HepG2 (cell line): ENCODE results near the gene LMAN2L. TPM values are rescaled to one million over a fixed set of nuclear protein-coding genes. Genes with fewer than 3 reads are reported as not detected.

Experiments
- CENPT ChIP-seq: sonication (generic); formaldehyde crosslinking; IDR thresholded peaks from 2 replicates; pipeline ENCODE4 v1.8.0; 2022; ENCODE audit warnings: low read depth, mild to moderate bottlenecking, moderate library complexity, missing genetic modification reagents
- EED ChIP-seq: sonication (generic); formaldehyde crosslinking; IDR thresholded peaks from 2 replicates; pipeline ENCODE4 v1.5.0; 2020; ENCODE audit warnings: mild to moderate bottlenecking, missing genetic modification reagents
- HMGXB4 ChIP-seq, 2 experiments: sonication (generic) in 1 of 2; formaldehyde crosslinking in 1 of 2; IDR thresholded peaks; 2 replicates each; pipeline versions ENCODE4 v1.4.0 to v1.6.1; 2018 to 2020; ENCODE audit warnings: missing genetic modification reagents in 2 of 2, borderline replicate concordance in 1 of 2, low read depth in 1 of 2, mild to moderate bottlenecking in 1 of 2, missing biosample characterization in 1 of 2
- HNRNPLL ChIP-seq: fragments of 200-400 bp; formaldehyde crosslinking; IDR thresholded peaks from 2 replicates; pipeline ENCODE4 v1.6.1; 2017; ENCODE audit warnings: mild to moderate bottlenecking, low read depth, low read length; ENCODE audit not compliant: poor library complexity, severe bottlenecking
- LBX2 ChIP-seq: sonication (generic); formaldehyde crosslinking; IDR thresholded peaks from 2 replicates; pipeline ENCODE4 v1.5.0; 2020; ENCODE audit warnings: missing genetic modification reagents, mild to moderate bottlenecking, borderline replicate concordance
- MXD1 ChIP-seq: sonication (generic); formaldehyde crosslinking; IDR thresholded peaks from 2 replicates; pipeline ENCODE4 v1.4.0; 2020; ENCODE audit warnings: mild to moderate bottlenecking, missing genetic modification reagents
- NFE2L1 ChIP-seq: sonication (generic); formaldehyde crosslinking; IDR thresholded peaks from 2 replicates; pipeline ENCODE4 v1.4.0; 2020; ENCODE audit warnings: missing genetic modification reagents, mild to moderate bottlenecking, borderline replicate concordance
- RBFOX2 ChIP-seq: fragments of 200-400 bp; formaldehyde crosslinking; IDR thresholded peaks from 2 replicates; pipeline ENCODE4 v1.6.1; 2017; ENCODE audit warnings: low read depth, mild to moderate bottlenecking, low read length
- SNAPC5 ChIP-seq: sonication (generic); formaldehyde crosslinking; IDR thresholded peaks from 2 replicates; pipeline ENCODE4 v1.8.1; 2023; ENCODE audit warnings: mild to moderate bottlenecking, missing genetic modification reagents, borderline replicate concordance
- TBP ChIP-seq: sonication (generic); formaldehyde crosslinking; IDR thresholded peaks from 2 replicates; pipeline ENCODE4 v1.5.0; 2020; ENCODE audit warnings: missing genetic modification reagents
- ZBTB42 ChIP-seq: sonication (generic); formaldehyde crosslinking; IDR thresholded peaks from 2 replicates; pipeline ENCODE4 v1.5.0; 2020; ENCODE audit warnings: mild to moderate bottlenecking, missing genetic modification reagents
- ZMAT3 ChIP-seq: sonication (generic); formaldehyde crosslinking; conservative IDR thresholded peaks from 2 replicates; pipeline ENCODE4 v1.7.0; 2021; ENCODE audit warnings: missing genetic modification reagents
- ZNF256 ChIP-seq: sonication (generic); formaldehyde crosslinking; conservative IDR thresholded peaks from 2 replicates; pipeline ENCODE4 v1.4.0; 2020; ENCODE audit warnings: missing genetic modification reagents
- ZNF564 ChIP-seq: sonication (generic); formaldehyde crosslinking; IDR thresholded peaks from 2 replicates; pipeline ENCODE4 v1.8.1; 2023; ENCODE audit warnings: mild to moderate bottlenecking, missing genetic modification reagents
- ZNF788 ChIP-seq: sonication (generic); formaldehyde crosslinking; IDR thresholded peaks from 2 replicates; pipeline ENCODE4 v1.5.0; 2020; ENCODE audit warnings: mild to moderate bottlenecking, missing genetic modification reagents, borderline replicate concordance
- ZSCAN21 ChIP-seq: sonication (generic); formaldehyde crosslinking; IDR thresholded peaks from 2 replicates; pipeline ENCODE4 v1.8.0; 2022; ENCODE audit warnings: mild to moderate bottlenecking, missing genetic modification reagents, moderate library complexity, borderline replicate concordance
- polyA plus RNA-seq, 8 experiments: library from polyadenylated mRNA; depleted of rRNA in 3 of 8; stranded (reverse) in 7 of 8; unstranded in 1 of 8; fragments of >200 nt; fragmentation: Illumina TruSeq in 4 of 8; extraction: Trizol in 4 of 8; gene quantifications; 2 replicates each; pipeline versions ENCODE4 v1.2.1 to v1.2.3, GENCODE V29; 2011 to 2016; ENCODE audit warnings: low read depth in 4 of 8, missing spikeins in 1 of 8, mixed read lengths in 1 of 8; ENCODE audit not compliant: insufficient read depth in 1 of 8
- total RNA-seq, 5 experiments: library from RNA; depleted of rRNA; stranded (reverse); fragments of >200 nt; fragmentation: Illumina TruSeq; extraction: Trizol; gene quantifications; 2 replicates each; pipeline ENCODE4 v1.2.3, GENCODE V29; 2016; ENCODE audit warnings: low read depth in 1 of 5
- TF ChIP-seq, protein P1 (sequence below): sonication (generic); formaldehyde crosslinking; IDR thresholded peaks from 2 replicates; pipeline ENCODE4 v1.4.0; 2020; ENCODE audit warnings: missing genetic modification reagents, borderline replicate concordance
- TF ChIP-seq, protein P2 (sequence below): IDR thresholded peaks from 2 replicates; pipeline ENCODE4 v1.6.1; 2012; ENCODE audit warnings: low read depth, low read length, improper control_type of control experiment

LMAN2L gene
- total and polyA plus RNA-seq, 2 of the 13 experiments (the other 11 are each of a cell fraction or from before 2014, with no cell fraction given): 39.1 to 57.9 TPM

GRCh38 chr2:96760986-96761832, 21.3 kb upstream of the LMAN2L start (continued):
- TF ChIP-seq TBP (CRISPR knock-in tag) (no peak; the same call in 1 of the 2 replicates), ZNF564 (CRISPR knock-in tag) (peak; percentile 77), SNAPC5 (CRISPR knock-in tag) (no peak), ZNF788 (CRISPR knock-in tag) (peak; percentile 26; the same call in 1 of the 2 replicates), CENPT (CRISPR knock-in tag) (peak; percentile 93), ZSCAN21 (peak; percentile 90; the same call in 1 of the 2 replicates), MXD1 (peak; percentile 76; the same call in 1 of the 2 replicates), RBFOX2 (peak; percentile 0; the same call in 1 of the 2 replicates), LBX2 (CRISPR knock-in tag) (peak; percentile 96; the same call in 1 of the 2 replicates), EED (peak; percentile 69), ZNF256 (CRISPR knock-in tag) (0 out of 2 replicates have a peak, but pooled peaks have one; percentile 51), HMGXB4 (CRISPR knock-in tag; IDR thresholded peaks at IDR 0.05; ENCODE audit: borderline replicate concordance in 1 of 2, low read depth in 1 of 2) (peak; percentile 56 to 86; a peak in 2 of 4 replicates), ZMAT3 (CRISPR knock-in tag) (peak; percentile 34), ZBTB42 (CRISPR knock-in tag) (peak; percentile 41; the same call in 1 of the 2 replicates), HNRNPLL (no peak), NFE2L1 (peak; percentile 91; the same call in 1 of the 2 replicates)
- TF ChIP-seq, protein P1, sequence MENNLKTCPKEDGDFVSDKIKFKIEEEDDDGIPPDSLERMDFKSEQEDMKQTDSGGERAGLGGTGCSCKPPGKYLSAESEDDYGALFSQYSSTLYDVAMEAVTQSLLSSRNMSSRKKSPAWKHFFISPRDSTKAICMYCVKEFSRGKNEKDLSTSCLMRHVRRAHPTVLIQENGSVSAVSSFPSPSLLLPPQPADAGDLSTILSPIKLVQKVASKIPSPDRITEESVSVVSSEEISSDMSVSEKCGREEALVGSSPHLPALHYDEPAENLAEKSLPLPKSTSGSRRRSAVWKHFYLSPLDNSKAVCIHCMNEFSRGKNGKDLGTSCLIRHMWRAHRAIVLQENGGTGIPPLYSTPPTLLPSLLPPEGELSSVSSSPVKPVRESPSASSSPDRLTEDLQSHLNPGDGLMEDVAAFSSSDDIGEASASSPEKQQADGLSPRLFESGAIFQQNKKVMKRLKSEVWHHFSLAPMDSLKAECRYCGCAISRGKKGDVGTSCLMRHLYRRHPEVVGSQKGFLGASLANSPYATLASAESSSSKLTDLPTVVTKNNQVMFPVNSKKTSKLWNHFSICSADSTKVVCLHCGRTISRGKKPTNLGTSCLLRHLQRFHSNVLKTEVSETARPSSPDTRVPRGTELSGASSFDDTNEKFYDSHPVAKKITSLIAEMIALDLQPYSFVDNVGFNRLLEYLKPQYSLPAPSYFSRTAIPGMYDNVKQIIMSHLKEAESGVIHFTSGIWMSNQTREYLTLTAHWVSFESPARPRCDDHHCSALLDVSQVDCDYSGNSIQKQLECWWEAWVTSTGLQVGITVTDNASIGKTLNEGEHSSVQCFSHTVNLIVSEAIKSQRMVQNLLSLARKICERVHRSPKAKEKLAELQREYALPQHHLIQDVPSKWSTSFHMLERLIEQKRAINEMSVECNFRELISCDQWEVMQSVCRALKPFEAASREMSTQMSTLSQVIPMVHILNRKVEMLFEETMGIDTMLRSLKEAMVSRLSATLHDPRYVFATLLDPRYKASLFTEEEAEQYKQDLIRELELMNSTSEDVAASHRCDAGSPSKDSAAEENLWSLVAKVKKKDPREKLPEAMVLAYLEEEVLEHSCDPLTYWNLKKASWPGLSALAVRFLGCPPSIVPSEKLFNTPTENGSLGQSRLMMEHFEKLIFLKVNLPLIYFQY (CRISPR knock-in tag): peak; percentile 51; the same call in 1 of the 2 replicates
- TF ChIP-seq, protein P2, sequence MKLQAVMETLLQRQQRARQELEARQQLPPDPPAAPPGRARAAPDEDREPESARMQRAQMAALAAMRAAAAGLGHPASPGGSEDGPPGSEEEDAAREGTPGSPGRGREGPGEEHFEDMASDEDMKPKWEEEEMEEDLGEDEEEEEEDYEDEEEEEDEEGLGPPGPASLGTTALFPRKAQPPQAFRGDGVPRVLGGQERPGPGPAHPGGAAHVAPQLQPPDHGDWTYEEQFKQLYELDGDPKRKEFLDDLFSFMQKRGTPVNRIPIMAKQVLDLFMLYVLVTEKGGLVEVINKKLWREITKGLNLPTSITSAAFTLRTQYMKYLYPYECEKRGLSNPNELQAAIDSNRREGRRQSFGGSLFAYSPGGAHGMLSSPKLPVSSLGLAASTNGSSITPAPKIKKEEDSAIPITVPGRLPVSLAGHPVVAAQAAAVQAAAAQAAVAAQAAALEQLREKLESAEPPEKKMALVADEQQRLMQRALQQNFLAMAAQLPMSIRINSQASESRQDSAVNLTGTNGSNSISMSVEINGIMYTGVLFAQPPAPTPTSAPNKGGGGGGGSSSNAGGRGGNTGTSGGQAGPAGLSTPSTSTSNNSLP: no peak
